Measurements from ENCODE around the gene MACROD2.

The MACROD2 gene

DNA sequence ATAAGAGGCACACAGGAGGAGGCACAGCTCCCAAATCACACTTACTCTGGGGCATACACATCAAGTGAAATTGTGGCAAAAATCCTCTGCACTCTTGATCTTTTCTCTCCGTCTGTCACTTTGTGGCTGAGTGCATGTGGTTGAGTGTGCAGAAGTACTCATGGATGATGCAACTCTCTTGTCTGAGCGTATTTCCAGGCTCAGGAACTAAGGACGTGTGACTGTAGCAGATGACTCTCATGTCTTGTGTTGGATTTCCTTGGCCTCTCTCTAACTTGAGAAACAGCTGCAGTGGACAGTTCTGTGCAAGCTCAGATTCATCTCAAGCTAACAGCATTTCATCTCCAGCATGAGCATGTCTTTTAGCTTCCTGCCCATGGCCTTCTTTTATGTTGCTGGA is 587.5 kb downstream of the MACROD2 start:
- DNase-seq (ENCODE audit: low read depth in 2 of 2) = no peak

DNA sequence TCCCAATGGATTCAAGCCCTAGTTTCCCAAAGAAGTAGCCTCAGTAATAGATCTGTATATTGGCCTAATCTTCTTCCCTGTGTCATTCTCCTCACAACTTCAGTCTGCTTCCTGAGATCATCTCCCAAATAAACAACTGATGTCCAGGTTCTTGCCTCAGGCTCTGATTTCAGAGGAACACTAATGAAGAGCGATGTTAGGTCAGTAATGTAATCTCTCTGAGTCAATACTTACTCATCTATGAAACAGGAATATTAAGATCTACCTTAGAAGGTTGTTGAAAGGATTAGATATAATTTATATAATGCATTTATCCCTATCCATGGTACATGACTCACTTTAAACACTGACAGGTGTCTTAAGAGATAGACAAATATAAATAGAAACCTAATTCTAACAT is 588.1 kb downstream of the MACROD2 start:
- no peak for DNase-seq (ENCODE audit: low read depth in 2 of 2)

DNA sequence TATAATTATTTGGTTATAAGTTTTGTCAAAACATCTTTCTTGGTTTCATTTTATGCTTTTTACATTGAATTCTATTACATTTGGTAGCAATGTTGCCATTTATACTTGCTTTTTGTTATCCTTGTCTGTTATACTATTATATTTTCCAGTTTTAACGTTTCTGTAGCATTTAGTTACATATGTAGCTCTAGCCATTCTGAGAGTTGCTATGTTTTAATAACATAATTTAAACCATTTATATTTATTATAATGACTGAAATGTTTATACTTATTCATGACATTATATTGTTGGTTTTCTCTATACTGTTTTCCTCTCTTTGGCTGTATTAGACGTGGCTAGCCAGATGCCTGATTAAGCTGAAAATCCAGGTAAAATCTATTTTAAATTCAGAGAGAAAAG is 594.1 kb downstream of the MACROD2 start:
- no peak for DNase-seq (ENCODE audit: low read depth in 2 of 2)

DNA sequence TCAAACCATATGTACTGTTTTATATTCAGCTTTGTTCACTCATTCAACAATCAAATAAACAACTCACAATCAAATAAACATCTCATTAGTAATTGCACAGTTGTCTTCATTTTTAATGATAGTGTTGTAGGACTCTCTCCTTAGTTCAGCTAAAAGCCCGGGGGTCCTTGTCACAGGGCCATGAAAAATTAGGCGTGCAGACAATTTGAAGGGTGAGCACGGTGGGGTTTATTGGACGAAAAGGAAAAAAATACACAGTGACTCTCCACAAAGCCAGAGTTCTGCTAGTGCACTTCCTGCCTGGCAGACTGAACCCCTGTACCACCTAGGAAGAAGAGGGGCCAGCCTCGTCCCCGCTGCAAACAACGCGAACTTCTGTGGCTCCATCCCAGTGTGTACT is 599.7 kb downstream of the MACROD2 start:
- DNase-seq (ENCODE audit: low read depth in 2 of 2) = no peak

DNA sequence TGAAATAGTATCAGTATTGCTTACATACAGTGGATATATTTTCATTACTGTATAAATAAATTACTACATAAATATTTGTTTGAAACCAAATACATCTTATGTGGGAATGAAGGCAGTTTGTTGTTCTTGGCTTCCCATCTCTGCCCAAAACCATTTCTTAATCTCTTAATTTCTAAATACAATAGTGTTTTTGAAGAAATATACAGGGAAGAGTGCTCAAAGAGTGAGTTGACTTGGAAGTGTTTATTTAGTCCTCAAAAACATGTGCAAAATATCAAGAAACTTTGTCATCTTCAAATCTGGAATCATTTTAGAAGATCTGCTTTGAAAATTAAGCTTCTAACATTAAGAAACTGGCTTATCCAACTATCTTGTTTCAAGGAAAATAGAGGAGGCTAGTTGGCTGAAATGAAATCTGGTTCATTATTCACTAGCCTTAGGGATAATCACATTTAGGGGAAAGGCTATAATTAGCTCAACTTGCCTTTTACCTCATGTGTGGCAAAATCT is 601.9 kb downstream of the MACROD2 start:
- DNase-seq (ENCODE audit: low read depth in 2 of 2) = no peak

DNA sequence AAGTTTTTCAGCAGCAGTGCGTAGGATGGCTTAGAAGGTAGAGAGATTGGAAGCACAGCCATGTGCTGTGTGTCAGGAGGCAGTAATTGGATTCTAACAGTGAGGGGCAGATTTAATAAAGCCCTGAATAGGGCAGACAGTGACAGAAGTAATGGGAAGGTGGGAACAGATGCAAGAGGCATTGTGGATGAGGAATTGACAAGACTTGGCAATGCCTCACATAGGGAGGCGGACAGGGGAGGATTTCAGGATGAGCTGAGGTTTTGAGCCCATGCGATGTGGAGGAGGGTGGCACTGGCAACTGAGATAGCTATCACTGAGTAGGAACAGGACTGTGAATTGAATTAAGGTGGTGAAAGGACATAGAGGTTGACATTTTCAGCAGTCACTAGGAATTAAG is 604.3 kb downstream of the MACROD2 start:
- no peak for DNase-seq (ENCODE audit: low read depth in 2 of 2)

DNA sequence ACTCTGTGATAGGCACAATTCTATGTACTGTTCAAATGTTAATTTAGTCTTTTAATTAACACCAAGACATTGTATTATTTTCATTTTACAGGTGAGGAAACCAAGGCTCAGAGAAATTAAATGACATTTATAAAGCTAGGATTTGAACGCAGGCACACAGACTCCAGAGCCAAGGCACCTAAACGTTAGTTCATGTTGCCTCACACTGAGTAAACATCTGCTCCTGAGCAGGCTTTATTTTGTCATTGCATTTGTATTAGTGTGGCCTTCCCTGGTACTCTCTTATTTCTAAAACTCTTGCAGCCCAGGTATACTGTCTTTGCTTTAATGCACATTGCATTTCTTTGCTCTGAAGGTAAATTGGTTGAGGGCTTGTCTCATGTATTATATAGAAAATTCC is 605.2 kb downstream of the MACROD2 start:
- no peak for DNase-seq (ENCODE audit: low read depth in 2 of 2)

DNA sequence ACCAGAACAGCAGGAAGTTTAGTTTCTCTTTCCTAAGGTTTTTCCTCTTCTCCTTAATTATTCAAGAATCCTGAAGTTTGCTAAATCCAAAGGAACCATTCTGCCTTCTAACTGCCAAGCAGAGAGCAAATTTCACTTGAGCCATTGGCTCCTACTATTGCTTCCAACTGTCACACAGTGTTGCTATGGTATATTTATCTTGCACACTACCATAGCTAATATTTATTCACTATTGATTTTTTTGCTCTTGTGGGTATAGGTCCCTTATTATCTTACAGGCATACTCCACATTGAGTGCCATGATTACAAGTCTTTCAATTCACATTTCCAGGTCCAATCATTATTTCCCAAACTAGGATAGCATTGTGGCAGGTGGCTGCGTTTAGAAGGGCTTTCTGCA is 608.8 kb downstream of the MACROD2 start:
- DNase-seq (ENCODE audit: low read depth in 2 of 2) = no peak

DNA sequence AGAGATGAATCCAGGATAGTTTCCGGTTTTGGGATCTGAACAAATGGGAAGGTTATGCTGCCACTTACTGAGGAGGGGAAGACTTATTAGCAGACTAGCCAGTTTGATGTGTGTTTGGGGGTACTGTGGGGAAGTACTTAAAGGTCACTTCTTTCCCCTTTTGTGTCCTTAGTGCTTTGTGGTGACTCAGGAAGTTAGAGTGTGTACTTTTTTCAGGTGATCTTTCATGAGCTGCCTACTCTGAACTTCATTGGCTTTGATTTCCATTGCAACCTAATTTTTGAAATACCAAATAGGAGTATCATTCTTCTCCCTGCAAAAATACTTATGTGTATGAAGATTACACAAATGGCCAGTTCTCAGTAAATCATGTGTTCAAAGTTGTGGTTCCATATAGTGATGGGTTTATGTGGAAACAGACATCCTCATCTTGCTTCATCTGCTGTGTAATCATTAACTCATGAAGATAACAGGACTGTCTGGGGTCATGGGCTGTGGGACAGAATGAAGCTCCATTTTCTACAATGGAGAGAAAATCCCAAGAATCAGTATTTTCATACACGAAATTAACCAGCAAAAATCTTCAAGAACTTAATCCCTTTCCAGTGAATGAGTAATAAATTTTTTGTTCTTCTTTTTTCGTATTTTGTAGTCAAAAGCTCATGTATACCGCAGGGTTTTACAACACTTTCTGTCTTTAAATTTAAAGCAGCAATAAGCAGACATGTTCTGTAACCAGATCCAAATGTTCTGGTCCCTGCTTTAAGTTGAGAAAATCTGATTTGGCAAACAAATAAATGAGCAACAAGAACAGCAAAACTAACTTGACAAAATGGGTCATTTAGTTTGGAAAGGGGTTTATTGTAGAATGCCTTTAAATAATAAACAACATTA is 614.3 kb downstream of the MACROD2 start:
- no peak for DNase-seq (ENCODE audit: low read depth in 2 of 2)

DNA sequence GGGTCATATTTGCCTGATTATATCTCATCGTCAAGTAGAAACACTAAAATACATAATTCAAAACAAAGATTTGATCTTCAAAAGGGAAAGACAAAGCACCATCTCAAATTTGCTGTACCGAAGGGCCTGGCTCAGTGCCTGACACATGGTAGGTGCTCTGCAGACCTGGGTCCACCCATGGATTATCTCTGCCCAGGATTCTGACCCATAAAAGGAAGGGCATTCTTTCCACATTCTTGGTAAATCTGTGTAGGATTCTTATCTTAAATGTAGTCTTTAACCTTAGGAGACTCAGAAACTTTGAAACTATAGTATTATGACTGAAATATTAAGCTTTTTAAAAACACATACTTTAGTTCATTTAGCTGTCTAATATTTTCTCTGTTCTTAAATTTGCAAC is 616.2 kb downstream of the MACROD2 start:
- no peak for DNase-seq (ENCODE audit: low read depth in 2 of 2)

DNA sequence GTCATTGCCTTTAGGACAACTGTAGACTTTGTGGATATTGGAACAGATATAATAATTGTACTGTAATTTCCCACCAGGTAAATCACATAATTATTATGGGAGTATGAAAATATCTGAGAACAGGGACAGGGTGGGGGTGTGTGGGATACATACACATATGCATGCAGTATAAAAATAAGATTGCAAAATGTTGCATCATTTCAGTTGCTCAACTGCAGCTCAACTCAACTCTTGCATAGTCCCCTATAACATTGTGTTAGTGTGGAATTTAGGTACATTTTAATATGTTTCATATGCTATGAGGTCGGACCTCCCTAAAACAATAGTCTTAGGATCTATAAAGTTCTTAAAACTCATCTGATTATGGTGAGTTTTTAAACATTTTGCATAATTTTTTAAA is 617.1 kb downstream of the MACROD2 start:
- DNase-seq (ENCODE audit: low read depth in 2 of 2) = no peak

DNA sequence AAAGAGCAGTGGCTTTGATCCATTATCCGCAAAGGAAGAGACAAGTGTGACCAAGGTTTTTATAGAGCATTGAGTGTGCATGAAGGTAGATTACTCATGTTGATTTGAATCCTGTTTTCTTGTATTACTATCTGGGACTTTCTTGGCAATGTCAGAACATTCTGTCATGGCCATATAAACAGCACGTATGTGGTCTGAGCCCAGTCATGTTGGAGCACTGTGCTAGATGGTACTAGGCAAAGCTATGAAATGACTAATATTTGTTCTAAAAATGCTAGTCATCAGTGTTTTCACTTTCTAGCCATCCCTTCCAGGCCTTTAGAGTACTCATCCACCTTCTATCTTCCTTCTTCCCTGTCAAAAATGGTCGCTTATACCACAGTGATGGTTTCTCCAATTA is 620.7 kb downstream of the MACROD2 start:
- DNase-seq (ENCODE audit: low read depth in 2 of 2) = no peak

DNA sequence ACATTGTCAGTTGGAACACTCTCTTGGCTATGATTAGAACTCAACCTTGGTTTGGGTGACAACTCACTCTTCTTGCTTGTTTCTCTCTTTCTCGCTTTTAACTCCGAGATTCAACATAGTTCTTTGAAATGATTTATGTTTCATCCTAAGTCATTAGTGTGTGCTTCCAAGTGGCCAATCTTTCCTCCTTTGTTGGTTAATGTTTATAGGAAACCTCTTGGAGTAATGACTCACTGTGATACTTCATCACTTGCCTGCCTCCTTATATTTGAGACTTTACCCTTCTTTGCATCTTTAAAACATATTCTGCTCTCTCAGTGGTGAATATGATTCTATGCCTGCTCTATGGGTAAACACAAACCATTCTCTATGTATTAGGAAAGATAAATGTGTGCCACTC is 621.8 kb downstream of the MACROD2 start:
- no peak for DNase-seq (ENCODE audit: low read depth in 2 of 2)

DNA sequence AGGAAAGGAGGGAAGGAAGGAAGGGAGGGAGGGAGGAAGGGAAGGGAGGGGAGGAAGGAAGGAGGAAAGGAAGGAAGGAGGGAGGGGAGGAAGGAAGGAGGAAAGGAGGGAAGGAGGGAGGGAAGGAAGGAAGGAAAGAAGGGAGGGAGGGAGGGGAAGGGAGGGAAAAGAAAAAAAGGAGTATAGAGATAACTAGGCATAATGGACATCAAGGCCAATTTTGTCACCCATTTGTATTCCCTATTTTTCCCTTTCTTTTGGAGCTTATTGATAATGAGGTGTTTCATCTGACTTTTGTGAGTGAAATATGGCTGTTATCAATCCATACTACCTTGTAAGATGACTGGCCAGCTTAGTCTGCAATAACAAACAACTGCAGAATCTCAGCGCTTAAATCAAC is 624.1 kb downstream of the MACROD2 start:
- no peak for DNase-seq (ENCODE audit: low read depth in 2 of 2)

DNA sequence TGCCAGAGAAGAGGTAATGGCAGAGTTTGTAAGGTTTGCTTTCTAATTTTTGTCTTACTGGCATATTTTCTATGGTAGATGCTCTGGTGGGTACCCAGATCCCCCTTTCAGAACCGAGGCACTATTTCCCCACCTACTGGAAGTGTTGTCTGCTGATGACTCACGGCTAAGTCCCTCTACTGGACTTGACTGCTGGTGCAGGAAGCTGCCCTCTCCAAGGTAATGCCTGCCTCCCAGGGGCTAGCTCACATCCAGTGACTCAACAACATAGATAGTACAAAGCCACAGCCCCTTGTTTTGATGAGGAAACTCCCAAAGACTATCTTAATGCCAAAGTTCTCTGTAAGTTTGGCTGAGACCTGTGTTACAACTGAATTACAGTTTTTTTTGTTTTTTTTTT is 627.5 kb downstream of the MACROD2 start:
- no peak for DNase-seq (ENCODE audit: low read depth in 2 of 2)

DNA sequence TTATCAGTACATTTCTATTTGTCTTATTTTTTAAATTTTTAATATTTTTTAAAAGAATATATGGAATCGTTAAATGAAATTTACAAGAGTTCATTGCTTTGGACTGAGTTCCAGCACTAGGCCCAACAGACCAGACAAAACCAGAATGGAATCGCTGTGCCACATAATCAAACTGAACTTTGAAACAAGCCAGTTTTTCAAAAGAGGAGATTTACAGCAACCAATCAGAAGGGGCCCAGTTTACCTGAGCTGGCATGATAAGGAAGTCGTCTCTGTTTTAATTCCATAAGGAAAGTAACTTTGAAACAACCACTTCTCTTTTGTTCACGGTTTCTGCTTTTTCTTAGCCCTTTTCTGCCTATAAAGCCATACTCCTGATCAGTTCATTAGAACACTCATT is 635.7 kb downstream of the MACROD2 start:
- no peak for DNase-seq (ENCODE audit: low read depth in 2 of 2)

DNA sequence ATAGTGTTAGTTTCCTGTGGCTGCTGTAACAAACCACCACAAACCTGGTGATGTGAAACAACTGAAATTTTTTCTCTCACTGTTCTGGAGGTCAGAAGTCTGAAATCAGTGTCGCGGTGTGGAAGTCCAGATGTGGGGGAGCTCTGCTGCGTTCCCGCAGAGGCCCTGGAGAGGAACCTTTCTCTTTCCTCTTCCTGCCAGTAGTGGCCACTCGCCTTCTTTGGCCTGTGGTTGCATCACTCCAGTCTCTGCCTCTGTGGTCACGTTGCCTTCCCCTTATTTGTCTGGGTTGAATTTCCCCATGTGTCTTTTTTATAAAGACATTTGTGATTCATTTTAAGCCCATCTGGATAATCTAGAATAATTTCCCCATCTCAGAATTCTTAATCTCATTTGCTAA is 637.6 kb downstream of the MACROD2 start:
- no peak for DNase-seq (ENCODE audit: low read depth in 2 of 2)

DNA sequence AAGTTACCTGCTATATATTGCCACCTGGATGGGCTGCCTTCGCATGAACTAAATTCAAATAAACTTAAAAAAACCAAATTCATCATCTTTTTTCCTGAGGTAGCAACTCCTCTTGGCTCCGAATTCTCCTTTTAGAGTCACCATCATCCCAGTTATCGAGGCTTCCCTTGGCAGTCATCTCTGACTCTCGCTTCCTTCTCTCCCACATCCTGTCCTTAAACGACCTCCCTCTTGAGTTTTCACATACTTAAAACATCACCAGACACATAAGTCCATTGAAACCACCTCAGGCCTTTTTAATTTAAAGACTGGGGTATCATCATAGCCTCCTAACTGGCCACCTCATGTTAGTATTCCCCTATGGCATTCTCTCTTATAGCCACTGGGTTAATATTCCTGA is 638.2 kb downstream of the MACROD2 start:
- no peak for DNase-seq (ENCODE audit: low read depth in 2 of 2)

DNA sequence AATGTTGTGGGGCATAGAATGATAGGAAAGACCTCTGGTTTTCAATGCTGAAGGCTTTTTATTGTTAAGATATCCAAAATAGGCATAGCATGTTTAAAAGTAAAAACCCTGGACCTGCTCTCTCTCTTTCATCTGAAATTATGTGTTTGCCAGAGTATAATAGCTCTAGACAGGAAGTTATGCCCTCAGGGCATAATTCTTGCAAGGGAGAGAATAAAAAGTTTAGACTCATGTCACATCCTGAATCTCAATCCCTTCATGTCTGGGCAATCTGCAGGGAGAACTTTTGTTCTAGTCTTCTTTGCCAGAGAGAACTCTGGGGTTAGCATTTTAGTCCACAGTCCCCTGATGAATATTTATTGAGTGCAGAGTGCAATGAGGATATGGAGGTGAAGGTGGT is 639.3 kb downstream of the MACROD2 start:
- DNase-seq (ENCODE audit: low read depth in 2 of 2) = no peak

DNA sequence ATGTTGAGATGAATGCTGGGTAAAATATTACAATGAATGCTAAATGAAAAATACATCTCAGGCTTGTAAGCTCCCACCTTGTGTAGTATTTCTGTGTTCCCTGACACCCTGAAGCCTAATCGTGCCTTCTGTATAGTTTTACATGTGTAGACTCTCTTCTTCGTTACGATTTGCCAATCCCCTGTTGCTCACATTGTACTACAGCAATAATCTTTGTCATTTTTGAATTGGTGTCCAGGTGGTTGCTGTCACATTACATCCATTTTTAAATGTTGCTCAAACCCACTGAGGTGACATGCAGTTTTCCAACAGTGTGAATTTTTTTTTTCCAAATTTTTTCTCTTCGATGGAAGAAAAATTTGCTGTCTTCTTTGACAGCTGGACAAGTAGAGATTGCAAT is 642.1 kb downstream of the MACROD2 start:
- DNase-seq (ENCODE audit: low read depth in 2 of 2) = no peak

DNA sequence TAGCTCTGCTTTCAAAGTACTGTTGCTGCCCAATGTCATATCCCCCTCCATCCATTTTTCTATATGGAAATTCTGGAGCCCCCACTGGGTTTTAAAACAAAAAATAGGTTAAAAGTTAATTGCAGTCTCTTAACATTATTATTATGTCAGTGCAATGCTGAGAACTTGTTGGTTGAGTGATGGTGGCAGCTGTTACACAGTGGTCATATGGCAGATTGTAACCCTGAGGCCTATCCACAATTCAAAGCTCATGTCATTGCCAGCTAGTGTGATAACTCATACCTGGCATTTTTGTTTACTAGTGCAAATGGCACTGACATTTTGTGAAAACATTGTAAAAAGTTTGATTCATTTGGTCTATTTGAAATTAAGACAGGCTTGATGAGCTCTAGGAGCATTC is 647.8 kb downstream of the MACROD2 start:
- no peak for DNase-seq (ENCODE audit: low read depth in 2 of 2)

DNA sequence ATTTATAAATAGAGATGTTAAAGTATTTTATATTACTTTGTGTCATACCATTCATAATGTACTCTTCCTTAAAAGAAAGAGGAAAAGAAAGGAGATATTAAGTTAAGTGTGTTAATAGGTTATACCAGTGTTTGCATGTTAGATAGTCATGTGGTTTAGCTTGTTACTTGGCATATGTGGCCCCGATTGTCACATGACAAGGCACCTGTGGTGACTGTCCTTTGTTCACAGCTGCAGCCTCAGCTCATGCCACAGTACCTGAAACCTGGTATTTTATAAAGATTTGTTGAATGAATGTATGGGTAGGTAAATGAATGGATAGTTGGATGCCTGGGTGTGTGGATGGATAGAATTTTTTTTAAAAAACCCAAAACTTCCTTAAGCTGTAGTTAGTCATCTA is 648.2 kb downstream of the MACROD2 start:
- DNase-seq (ENCODE audit: low read depth in 2 of 2) = no peak

DNA sequence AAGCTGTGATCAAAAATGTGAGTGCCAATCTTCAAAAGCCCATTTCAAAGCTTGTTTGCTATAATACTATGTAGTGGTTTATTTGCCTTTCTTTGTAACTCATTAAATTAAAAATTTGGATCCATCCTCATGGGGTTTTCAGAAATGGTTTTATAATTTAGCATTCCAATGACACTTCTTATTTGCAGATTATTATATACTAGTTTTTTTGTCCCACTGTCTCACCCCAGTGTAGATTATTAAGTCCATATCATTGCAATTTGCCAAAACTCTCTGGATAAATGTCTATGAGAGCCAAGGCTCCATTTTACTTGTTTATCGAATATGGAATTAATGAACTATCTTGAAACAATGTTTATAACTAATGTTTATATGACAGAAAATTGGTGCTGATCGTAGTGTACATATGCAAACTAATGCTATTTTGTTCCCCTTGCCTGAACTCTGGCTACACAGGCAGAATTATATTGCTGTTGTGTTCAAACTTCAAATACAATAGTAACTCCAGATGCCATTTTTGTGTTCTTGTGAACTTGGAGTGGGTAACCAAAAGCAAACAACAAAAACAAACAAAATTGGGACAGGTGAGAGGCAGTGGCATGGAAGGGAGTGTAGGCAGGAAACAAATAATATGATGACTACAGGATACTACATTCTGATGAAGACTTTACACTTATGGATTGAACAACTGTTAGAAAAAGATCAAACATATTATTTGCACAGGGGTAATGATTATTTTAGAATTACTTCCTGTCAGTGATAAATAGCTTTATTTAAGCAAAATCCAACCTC is 649.2 kb downstream of the MACROD2 start:
- DNase-seq (ENCODE audit: low read depth in 2 of 2) = no peak

Measured in stimulated activated CD8-positive, alpha-beta memory T cell treated with anti-CD3 and anti-CD28 coated beads, Interleukin-15, amount 100 ng/mL, for 48 hours (primary cell).